Measurements from ENCODE around the gene ICAM4.

Gene ICAM4

GRCh38 chr19:10290876-10291553 is 4.3 kb downstream of the ICAM4 start:
- DNase-seq (ENCODE audit: low read depth in 2 of 2), result no peak

GRCh38 chr19:10291554-10292205 is 4.9 kb downstream of the ICAM4 start:
- no peak for DNase-seq (ENCODE audit: low read depth in 2 of 2)

DNA sequence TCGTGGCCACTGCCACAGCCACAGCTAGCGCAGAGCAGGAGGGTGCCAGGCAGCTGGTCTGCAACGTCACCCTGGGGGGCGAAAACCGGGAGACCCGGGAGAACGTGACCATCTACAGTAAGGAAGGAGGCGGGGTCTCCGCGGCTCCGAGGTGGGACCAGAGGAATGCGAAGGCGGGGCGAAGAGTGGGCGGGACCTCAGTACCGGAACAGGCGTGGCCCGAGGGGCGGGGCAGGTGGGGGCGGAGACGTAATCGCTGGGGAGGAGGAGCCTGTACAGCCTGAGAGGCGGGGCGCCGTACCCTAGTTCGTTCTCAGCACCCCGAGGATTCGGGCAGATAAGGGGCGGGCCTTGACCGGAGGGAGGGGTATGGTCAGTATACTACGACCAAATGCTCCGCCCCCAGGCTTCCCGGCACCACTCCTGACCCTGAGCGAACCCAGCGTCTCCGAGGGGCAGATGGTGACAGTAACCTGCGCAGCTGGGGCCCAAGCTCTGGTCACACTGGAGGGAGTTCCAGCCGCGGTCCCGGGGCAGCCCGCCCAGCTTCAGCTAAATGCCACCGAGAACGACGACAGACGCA is 5.5 kb downstream of the ICAM4 start:
- DNase-seq (ENCODE audit: low read depth in 2 of 2), result peak; percentile 70 to 77

DNA sequence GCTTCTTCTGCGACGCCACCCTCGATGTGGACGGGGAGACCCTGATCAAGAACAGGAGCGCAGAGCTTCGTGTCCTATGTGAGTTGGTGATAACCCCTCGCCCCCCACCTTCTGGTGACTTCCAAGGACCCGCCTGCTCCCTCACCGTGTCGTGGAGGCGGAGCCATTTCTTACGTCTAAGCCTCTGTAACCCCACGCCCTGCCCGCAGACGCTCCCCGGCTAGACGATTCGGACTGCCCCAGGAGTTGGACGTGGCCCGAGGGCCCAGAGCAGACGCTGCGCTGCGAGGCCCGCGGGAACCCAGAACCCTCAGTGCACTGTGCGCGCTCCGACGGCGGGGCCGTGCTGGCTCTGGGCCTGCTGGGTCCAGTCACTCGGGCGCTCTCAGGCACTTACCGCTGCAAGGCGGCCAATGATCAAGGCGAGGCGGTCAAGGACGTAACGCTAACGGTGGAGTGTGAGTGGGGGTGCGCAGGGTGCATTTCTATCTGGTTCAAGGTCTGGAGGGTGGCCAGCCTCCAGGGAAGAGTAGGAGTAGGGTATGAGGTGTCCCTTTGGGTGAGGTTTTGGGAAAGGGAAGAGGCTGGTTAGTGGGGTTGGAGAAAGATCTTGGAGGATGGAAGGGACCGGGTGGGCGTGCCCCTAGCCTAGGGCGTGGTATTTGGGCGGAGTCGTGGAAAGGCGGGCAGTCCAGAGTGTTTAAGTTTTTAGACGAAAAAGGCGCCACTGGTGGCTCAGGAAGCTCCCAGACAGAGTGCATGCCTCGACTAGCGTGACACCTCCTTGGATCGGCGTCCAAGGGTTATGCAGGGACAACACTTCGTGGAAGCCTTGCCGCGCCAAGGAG is 6.3 kb downstream of the ICAM4 start:
- DNase-seq (ENCODE audit: low read depth in 2 of 2), result no peak

DNA sequence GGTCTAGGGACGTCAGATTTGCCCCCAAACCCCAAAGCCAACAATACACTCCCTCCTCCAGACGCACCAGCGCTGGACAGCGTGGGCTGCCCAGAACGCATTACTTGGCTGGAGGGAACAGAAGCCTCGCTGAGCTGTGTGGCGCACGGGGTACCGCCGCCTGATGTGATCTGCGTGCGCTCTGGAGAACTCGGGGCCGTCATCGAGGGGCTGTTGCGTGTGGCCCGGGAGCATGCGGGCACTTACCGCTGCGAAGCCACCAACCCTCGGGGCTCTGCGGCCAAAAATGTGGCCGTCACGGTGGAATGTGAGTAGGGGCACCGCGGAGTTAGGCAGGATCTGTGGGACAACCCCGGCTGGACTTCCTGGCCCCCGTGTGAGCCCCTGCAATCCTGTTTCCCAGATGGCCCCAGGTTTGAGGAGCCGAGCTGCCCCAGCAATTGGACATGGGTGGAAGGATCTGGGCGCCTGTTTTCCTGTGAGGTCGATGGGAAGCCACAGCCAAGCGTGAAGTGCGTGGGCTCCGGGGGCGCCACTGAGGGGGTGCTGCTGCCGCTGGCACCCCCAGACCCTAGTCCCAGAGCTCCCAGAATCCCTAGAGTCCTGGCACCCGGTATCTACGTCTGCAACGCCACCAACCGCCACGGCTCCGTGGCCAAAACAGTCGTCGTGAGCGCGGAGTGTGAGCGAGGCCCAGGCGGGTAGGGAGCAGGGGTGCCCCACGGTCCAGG is 7.0 kb downstream of the ICAM4 start:
- DNase-seq (ENCODE audit: low read depth in 2 of 2), result no peak

GRCh38 chr19:10294368-10294697 is 7.6 kb downstream of the ICAM4 start:
- DNase-seq (ENCODE audit: low read depth in 2 of 2), result no peak

- peak in 1 of 2 donors; percentile 47 for DNase-seq (ENCODE audit: low read depth in 2 of 2)
Observed at GRCh38 chr19:10295305-10295846, 8.6 kb downstream of the ICAM4 start.

GRCh38 chr19:10295847-10296591 is 9.3 kb downstream of the ICAM4 start:
- DNase-seq (ENCODE audit: low read depth in 2 of 2), result no peak

DNA sequence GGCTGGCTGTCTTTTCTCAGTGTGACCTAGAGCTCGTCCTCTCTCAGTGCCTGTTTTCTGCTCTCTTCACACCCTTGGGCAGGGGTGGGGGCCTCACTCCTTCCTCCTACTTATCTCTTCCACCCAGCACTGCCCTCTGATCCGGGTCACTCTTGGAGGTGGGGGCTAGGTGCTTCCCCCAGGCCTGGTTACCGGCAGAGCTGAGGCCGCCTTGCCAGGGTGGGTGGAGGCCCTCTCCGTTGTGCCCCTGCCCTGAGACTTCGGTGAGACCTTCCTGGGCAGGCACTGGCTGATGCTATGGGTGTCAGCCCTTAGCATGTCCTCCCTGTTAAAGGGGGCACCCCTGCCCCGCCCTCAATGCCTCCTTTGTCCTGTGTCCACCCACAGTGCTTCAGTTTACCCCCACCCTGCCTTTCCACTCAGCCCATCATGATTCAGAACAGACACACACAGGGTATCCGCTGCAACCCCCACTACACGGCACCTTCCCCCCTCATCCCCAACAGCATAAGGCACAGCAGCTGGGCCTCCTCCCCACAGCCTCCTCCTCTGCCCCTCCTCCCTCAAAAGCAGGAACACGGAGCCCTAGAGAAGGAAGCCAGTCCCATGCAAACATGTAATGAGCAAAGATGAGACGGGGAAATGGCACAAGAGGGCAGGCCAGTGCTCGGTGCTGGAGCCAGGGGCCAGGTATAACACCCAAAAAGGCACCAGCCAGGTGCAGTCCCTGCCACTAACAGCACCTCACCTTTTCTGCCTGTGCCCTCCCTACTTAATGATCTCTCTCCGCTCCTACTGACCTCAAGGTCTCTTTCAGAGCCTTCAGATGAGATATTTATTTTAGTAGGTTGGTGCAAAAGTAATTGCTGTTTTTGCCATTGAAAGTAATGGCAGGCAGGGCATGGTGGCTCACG is 13.0 kb downstream of the ICAM4 start:
- no peak for DNase-seq (ENCODE audit: low read depth in 2 of 2)

GRCh38 chr19:10305139-10305806 is 18.5 kb downstream of the ICAM4 start:
- DNase-seq (ENCODE audit: low read depth in 2 of 2), result no peak

DNA sequence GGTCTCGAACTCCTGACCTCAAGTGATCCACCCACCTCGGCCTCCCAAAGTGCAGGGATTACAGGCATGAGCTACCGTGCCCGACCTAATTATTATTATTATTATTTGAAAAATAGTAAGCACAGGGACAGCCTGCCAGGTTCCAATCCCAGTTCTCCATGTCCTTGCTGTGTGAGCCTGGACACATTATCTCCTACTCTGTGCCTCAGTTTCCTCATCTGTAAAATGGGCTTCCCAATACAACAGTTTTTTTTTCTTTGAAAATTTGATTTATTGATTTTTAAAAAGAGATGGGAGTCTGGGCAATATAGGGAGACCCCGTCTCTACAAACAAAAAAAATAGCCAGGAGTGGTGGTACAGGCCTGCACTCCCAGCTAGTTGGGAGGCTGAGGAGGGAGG is 19.6 kb downstream of the ICAM4 start:
- DNase-seq (ENCODE audit: low read depth in 2 of 2), result no peak

DNA sequence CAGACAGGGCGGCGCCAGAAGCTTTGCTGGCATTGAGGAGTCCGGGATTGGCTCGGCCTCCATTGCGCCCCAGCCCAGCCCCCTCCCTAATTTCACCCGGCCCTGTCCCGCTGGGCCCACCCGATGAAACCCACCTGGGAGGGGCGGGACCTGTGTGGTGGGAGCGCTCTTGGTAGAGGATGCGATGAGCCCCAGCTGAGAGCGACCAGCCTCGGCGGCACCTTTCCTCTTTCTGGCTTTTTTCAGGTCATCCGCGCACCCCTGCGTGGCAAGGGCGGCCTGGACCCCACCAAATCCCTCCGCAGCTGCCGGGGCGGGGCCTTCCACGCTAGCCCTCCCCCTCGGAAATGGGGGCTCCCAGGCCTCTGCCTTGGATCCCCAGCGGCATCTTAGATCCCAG is 22.7 kb downstream of the ICAM4 start, which contains the start of gene ZGLP1:
Gene ZGLP1, minus strand, starts transcription at position 393 of the 400 bp plus-strand sequence.
- no peak for DNase-seq (ENCODE audit: low read depth in 2 of 2)

GRCh38 chr19:10315335-10316214 is 28.8 kb downstream of the ICAM4 start, which contains the start of gene FDX2:
TSS of gene FDX2 (minus strand) at chr19:10316015. CDS start at chr19:10315996, 19 bp downstream.
- peak; percentile 80 to 87 for DNase-seq (ENCODE audit: low read depth in 2 of 2)

DNA sequence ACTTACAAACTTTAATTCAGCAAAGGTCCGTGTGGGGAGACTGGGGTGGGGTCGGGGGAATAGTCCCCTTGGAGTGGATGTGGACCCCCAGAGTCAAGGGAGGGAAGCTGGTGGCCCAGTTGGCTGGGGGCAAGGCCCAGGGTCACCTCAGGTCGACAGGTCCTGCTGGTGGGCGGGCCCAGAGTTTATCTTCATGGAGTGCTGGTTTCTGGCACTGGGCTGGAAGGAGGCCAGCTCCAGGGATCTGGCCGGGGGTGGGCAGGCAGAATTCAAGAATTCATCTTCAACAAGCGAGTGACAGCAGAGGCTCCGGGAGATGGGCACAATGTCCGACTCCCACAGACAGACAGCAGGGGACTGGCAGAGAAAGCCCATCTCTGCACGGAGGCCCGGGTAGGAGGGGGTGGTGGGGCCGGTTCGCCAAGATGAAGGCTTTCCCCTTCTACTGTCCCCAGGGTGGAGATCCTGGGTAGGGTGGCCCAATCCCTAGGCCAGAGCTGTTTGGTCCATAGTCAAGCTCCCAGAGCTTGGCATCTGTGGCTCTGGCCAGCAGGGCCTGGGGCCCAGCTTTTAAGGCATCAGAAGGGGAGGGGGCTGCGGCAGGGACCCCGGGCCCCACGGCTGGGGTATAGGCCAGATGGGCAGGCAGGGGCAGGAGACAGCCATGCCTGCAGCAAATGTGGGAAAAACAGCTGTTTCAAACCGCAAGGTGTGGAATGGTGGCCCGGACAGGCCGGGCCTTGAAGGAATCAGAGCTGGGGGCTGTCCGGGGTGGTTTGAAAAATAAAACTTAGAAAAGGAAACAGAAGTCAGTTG is 29.7 kb downstream of the ICAM4 start:
- DNase-seq (ENCODE audit: low read depth in 2 of 2), result no peak

GRCh38 chr19:10317045-10317856 is 30.5 kb downstream of the ICAM4 start:
- DNase-seq (ENCODE audit: low read depth in 2 of 2), result no peak

DNA sequence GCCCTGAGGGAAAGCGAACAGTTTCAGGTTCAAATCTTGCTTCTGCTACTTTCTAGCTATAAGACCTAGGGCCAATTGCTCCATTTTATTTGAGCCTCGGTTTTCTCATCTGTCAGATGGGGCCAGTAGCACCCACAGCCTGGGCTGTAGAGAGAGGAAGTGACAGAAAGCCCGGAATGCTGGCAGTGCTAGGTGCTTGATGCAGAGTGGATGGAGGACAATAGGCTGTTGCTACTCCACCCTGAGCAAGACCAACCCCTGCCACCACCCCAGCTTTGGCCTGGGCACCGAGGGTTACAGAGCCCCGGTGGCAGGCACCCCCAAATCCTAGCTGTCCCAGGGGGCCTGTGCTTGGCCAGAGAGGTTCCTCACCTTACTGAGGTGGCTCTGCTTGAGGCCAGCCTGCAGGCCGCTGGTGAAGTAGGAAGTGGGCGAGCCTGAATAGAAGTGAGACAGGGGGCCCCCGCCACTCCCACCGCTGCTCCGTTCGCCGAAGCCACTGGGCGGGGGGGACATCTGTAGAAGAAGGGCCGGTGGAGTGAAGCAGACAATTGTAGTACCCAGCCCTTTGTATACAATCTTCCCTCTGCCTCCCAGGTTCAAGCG is 31.2 kb downstream of the ICAM4 start:
- no peak for DNase-seq (ENCODE audit: low read depth in 2 of 2)

All from stimulated activated CD4-positive, alpha-beta T cell treated with anti-CD3 and anti-CD28 coated beads, Interleukin-15, amount 100 ng/mL, for 48 hours (primary cell).